GM21526 (cell line): ENCODE results near the gene IGFALS.

ENCODE experiments used
- ATAC-seq: cut with Tn5 transposase; IDR thresholded peaks from one replicate; pipeline ENCODE4 v1.9.1; 2021; ENCODE audit warnings: moderate library complexity; ENCODE audit not compliant: unreplicated experiment, low FRiP score

The IGFALS gene

GRCh38 chr16:1790611-1791255 is 2.8 kb downstream of the IGFALS start:
- ATAC-seq = no peak

DNA sequence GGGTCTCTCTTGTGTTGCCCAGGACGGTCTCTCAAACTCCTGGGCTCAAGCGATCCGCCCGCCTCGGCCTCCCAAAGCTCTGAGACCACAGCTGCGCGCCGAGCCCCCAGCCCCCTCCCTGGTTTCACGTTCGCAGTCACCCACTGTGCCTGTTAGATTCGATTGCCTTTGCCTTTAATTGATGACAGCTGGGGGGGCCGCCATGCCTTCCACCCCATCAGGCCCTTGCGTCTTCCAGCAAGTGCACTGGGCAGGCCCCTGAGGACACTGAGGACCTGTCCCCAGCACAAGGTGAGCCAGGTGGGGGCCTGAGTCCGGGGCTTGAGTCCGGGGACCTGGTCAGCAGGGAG is 3.3 kb downstream of the IGFALS start:
- ATAC-seq = no peak

DNA sequence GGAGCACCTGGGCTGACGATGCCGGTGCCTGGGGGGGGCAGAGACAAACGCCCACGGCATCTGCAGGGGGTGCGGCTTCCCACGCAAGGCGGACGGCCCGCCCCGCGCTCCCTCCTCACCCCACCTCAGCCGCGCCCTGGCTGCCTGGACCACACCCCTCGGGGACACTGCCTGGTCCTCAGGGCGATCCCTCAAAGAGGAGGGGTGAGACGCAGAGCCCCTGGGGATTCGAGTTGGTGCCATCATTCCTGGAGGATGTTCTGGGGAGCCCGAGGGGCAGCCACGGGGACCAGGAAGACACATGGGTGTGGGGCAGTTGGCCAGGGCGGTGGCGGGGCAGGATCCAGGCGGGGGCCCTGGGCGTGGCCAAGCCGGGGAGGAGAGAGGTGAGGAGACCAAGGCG is 3.9 kb downstream of the IGFALS start:
- no peak for ATAC-seq

- no peak for ATAC-seq
These were observed 4.8 kb downstream of the IGFALS start for GRCh38 chr16:1788708-1789100.

- ATAC-seq = no peak
These were observed 5.3 kb downstream of the IGFALS start for GRCh38 chr16:1788095-1788707.

DNA sequence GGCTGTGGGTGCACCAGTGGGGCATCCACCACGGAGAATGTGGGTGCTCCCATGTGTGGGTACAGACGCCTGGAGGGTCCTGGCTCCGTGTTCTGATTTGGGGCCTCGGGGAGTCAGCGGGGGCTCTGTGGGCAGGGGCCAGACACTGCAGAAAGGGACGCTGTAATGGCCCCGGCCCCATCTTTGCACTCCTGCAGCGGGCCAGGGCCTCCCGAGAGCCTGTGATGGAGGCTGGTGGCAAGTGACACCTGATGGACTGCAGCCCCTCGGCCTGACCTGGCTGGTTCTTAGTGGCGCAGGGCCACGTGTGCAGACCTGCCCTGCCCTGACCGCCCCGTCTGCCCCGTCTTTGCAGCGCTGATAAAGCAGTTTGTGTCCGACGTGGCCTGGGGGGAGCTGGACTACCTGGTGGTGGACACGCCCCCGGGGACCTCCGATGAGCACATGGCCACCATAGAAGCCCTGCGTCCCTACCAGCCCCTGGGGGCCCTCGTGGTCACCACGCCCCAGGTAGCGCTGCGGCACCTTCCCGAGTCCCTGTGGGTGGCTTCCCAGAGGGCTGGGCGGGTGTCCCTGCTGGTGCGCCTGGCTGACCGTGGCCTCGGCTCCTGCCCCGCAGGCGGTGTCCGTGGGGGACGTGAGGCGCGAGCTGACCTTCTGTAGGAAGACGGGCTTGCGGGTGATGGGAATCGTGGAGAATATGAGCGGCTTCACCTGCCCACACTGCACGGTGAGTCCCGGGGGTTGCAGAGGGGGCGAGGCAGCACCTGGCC is 6.0 kb downstream of the IGFALS start:
- no peak for ATAC-seq

DNA sequence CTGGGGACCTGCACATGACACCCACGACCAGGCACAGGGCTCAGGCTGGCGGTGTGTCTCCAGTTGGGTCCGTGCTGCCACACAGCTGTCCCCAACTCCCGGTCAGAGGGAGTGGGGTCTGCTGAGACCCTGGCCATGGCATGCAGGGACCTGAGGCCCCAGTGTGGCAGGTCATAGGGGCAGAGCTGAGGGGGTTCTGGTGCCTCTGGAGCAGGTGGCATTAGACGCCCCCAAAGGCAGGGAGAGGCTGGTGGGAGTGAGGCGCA is 6.5 kb downstream of the IGFALS start:
- no peak for ATAC-seq

DNA sequence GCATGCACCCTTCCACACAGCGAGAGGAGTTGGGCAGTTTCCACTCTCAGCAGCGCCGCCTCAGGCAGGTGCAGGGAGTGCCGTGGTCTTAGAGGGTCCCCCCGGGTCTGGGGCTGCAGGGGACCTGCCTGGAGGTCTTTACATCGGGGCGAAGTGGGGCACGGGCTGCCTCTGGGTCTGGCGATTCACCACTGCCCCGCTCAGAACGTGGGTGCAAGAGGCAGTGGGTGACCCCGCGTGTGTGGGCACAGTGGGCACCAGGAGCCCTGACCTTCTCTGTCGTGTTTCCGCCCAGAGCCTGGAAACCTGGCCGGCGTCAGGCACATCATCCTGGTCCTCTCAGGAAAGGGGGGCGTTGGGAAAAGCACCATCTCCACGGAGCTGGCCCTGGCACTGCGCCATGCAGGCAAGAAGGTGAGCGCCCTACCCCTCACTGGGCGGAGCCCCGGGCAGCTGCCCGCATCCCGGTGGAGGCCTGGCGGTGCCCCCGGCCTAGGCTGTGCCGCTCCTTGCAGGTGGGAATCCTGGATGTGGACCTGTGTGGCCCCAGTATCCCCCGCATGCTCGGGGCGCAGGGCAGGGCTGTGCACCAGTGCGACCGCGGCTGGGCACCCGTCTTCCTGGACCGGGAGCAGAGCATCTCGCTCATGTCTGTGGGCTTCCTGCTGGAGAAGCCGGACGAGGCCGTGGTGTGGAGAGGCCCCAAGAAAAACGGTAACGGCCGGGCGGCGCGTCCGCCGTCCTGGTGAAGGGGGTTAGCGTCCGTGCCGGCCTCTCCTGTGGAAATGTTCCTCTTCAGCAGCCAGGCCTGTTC is 7.1 kb downstream of the IGFALS start:
- no peak for ATAC-seq

DNA sequence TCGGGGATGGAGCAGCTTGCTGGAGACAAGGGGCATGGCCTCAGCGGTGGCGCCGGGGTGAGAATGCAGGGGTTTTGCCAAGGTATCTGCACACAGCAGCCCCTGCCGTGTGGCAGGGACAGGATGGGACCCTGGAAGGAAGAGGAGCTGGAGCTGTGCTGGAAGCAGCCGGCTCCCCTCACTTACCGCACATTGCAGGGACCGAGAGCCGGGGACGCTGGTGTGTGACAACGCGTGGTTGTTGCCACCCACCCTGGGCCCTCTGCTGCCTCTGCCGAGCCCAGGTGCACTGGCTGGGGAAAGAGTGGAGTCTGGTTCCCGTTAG is 7.7 kb downstream of the IGFALS start:
- no peak for ATAC-seq

DNA sequence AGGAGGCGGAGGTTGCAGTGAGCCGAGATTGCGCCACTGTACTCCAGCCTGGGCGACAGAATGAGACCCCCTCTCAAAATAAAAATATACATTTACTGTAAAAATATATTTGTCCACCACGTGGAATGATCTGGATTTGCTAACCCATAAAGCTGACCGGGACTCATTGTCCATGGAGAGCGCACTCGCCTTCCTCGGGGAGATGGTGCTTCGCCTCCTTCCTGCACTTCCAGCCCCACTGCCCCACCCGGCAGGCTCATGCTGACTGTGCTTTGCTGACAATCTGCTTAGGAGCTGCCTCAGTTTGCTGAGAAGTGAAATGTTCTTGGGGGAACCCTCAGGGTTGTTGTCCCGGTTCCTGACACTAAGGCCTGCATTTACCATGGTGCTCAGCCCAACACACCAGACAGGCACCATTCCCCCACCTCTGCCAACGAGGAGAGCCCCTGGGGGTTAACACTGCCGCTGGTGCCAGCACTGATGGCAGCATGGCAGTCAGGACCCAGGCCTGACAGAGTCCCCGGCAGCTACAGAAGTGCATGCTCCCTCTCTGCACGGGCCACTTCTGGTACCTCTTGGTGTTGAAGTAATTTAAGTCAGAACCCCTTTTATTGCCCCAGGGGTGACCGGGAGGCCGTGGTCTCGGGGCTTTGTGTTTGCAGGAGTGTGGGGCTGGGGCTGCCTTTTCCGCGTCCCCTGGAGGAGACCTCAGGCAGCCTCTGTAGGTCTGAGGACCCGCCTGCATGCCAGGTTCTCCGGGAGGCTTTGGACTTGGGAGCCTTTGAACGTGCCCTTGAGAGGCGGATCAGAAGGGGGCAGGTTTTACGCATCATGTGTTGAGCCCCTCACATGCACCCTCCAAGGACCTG is 8.3 kb downstream of the IGFALS start:
- no peak for ATAC-seq

DNA sequence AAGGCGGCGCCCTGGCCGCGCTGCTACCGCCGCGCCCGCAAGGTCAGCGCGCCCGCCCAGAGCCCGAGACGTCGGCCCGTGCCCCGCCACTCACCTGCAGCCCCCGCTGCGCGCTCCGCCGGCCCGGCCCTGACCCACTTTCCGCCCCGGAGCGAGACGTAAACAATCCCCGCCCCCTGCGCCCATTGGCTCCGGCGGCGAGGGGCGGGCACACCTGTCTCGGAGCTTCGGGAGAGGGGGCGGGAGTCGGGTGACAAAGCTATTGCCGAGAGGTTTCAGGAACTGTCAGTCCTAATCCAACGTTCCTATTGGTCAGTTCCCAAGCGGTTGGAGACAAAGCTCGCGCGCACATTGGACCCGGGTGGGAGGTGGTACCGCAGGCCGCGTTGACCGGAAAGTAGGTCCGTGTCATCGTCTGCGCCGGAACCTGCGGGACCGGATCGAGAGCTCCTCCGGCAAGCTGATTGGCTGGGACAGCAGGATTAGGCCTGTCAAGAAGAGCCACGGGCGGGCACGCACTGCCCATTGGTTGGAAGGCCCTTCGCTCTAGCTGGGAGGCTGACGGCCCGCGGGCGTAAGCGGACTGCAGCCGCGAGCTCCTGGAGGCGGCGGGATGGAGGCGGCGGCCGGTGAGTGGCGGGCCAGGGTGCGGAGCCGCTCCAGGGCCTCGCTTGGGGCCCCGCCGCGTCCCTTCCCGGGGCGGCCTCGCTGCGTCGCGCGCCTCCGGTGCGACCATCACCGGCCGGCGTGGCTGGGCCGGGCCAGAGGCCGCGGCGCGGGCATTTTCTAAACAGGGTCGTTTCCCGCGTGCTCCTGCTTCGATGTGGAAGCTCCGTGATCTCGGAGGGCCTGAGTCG is 10.9 kb downstream of the IGFALS start, which contains the start of the genes NUBP2 and SPSB3:
TSS of gene NUBP2 (plus strand) at position 553 of the 857 bp plus-strand sequence. CDS start at position 614, 61 bp downstream.
TSS of gene SPSB3 (minus strand) at position 164 of the 857 bp plus-strand sequence. CDS start 1,088 bp downstream, outside the sequence.
- peak; percentile 73 for ATAC-seq

DNA sequence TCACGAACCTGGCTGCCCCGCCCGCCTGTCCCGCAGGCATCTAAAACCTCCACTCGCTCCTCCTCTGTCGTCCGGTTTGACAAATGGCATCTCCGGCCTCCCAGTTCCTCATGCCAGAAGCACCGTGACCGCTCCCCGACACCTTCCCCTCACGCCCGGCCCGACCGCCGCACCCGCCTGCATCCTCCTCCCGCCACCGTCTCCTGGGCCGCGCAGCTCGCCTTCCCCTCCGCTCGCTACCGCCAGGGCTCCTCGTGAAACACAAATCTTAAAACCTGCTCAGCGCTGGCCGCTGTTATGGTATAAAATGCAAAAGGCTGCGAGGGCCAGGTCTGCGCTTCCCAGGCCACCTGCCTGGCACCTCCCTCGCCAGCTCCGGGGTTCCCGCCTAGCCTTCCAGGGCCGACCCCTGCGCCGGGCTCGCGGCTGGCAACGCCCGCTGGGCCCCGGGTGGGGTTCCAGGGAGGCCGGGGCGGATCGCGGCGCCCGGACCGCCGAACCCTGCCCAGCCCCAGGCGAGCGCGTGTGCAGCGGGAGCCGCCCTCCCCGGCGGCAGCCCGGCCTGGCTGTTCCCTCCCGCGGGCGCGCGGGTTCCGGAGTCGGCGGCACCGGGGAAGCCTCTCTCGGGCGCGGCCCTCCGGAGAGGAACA is 11.6 kb downstream of the IGFALS start:
- no peak for ATAC-seq

DNA sequence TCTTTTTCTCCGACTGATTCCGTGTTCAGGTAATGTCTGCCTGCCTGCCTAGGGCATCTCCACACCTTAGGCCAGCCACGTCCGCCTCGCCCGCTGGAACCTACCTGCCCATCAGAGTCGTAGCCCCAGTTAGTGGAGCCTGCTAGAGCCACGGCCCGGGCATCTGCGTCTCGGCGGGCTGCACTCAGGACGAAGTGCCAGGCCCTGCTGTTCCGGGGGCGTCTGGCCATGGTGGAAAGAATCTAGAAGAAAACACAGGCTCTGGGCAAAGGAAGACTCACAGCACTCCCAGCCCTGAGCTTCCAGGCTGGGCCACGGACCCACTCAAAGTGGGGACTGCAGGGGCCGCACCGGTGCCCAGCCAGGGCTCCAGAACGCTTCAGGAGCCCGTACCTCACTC is 12.3 kb downstream of the IGFALS start:
- no peak for ATAC-seq

GRCh38 chr16:1780677-1781072 is 12.8 kb downstream of the IGFALS start:
- ATAC-seq = no peak

GRCh38 chr16:1779741-1780676 is 13.5 kb downstream of the IGFALS start:
- ATAC-seq = no peak

DNA sequence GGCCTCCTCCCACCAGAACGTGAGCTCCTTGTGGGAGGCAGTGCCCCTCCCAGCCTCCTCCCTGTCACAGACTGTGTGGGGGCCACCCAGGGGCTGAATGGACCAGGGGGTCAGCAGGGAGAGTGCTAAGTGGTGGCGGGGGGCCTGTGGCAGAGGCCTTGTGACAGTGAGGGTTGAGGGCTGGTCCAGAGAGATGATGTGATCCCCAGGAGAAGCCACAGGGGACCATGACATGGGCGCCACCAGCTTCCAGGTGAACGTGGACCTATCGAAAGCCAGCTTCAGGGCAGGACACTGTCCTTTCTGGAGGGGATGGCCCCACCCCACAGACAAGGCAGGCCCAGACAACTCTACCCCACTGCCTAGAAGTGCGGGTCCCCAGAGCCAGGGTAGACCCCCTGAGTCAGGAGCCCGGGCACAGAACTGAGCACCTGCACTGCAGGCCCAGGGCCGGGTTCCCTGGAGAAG is 14.2 kb downstream of the IGFALS start:
- ATAC-seq = no peak
